ENCODE measurements around the gene ESYT3.
A peak's percentile ranks its signal among the peaks of the same experiment; 100 is the strongest.
"Not testable (repeated sequence)": the region's sequence is repeated elsewhere in the genome, so short reads cannot be mapped to it uniquely, and the experiment has no call there.

The ESYT3 gene

DNA sequence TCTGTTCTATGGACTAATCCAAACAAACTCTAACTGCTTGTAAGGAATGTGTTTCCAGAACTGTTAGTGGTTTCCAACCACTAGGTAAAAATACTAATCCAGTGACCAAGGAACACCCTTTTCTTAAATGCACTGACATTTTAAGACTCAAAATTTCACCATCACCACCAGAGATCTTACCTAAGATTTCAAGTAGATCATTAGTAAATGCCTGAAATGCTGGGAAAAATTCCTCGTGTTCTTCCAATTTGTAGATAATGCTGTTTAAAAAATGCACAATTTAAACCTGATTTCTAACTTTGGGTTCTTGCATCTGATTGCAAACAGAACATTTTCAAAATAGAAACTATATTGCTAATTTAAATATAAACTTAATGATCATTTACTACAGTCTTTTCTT, 63.4 kb downstream of the ESYT3 start:
- ChIA-PET POLR2A (no interaction called here), CTCF (no interaction called here)
- no peak for DNase-seq (ENCODE audit: extremely low spot score)
- TF ChIP-seq, protein P1, sequence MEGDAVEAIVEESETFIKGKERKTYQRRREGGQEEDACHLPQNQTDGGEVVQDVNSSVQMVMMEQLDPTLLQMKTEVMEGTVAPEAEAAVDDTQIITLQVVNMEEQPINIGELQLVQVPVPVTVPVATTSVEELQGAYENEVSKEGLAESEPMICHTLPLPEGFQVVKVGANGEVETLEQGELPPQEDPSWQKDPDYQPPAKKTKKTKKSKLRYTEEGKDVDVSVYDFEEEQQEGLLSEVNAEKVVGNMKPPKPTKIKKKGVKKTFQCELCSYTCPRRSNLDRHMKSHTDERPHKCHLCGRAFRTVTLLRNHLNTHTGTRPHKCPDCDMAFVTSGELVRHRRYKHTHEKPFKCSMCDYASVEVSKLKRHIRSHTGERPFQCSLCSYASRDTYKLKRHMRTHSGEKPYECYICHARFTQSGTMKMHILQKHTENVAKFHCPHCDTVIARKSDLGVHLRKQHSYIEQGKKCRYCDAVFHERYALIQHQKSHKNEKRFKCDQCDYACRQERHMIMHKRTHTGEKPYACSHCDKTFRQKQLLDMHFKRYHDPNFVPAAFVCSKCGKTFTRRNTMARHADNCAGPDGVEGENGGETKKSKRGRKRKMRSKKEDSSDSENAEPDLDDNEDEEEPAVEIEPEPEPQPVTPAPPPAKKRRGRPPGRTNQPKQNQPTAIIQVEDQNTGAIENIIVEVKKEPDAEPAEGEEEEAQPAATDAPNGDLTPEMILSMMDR (IDR thresholded peaks at IDR 0.05; ENCODE audit: control extremely low read depth, extremely low read depth, low read depth, missing control alignments), result no peak

DNA sequence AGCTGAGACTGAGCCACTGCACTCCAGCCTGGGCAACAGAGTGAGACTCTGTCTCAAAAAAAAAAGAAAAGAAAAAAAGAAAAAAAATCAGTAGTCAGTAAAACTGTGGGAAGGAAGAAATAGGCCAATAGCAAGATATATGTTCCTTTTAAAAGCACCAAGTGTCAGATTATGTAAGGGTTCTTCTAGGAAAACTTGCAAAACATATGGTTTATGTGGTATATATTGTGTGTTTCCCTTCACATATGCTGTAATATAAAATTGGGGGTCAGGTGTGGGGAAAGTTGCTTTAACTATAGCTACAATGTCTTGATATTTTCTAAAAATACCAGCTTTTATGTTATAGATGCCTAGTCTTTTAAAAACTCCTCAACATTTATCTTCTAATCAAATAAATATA, 64.6 kb downstream of the ESYT3 start:
- TF ChIP-seq, protein P1 (IDR thresholded peaks at IDR 0.05; ENCODE audit: control extremely low read depth, extremely low read depth, low read depth, missing control alignments), result no peak
- no peak for DNase-seq (ENCODE audit: extremely low spot score)
- CTCF ChIA-PET, result no interaction called here
- POLR2A ChIA-PET, result no interaction called here

- ChIA-PET CTCF (no interaction called here), POLR2A (no interaction called here)
- TF ChIP-seq, protein P1 (IDR thresholded peaks at IDR 0.05; ENCODE audit: control extremely low read depth, extremely low read depth, low read depth, missing control alignments), result no peak
- no peak for DNase-seq (ENCODE audit: extremely low spot score)
Observed at GRCh38 chr3:138507524-138507923, 73.1 kb downstream of the ESYT3 start.

- ChIA-PET CTCF (no interaction called here), POLR2A (no interaction called here)
- TF ChIP-seq, protein P1 (IDR thresholded peaks at IDR 0.05; ENCODE audit: control extremely low read depth, extremely low read depth, low read depth, missing control alignments), result no peak
- DNase-seq (ENCODE audit: extremely low spot score), result no peak
Observed at GRCh38 chr3:138509586-138509985, 75.2 kb downstream of the ESYT3 start.

- CTCF ChIA-PET, result interaction anchor here (1.2 to 2.1 kb wide), 2 partner anchors 15 to 424 kb away, joined by 4 to 7 read pairs; no protein-coding TSS in a partner anchor
- TF ChIP-seq, protein P1 (IDR thresholded peaks at IDR 0.05; ENCODE audit: control extremely low read depth, extremely low read depth, low read depth, missing control alignments), result no peak
- POLR2A ChIA-PET, result no interaction called here
- DNase-seq (ENCODE audit: extremely low spot score), result no peak
Observed at GRCh38 chr3:138511945-138512344, 77.5 kb downstream of the ESYT3 start.

- peak; percentile 47 for DNase-seq (ENCODE audit: extremely low spot score)
- CTCF ChIA-PET, result interaction anchor here (1.2 to 2.1 kb wide), 2 partner anchors 13 to 423 kb away, joined by 4 to 7 read pairs; no protein-coding TSS in a partner anchor
- TF ChIP-seq, protein P1 (IDR thresholded peaks at IDR 0.05; ENCODE audit: control extremely low read depth, extremely low read depth, low read depth, missing control alignments), result no peak
- POLR2A ChIA-PET, result no interaction called here
Observed at GRCh38 chr3:138513090-138513843, 78.9 kb downstream of the ESYT3 start.

- DNase-seq (ENCODE audit: extremely low spot score); POLR2A ChIA-PET; CTCF ChIA-PET: not testable (repeated sequence)
Observed at GRCh38 chr3:138521445-138521844, 87.0 kb downstream of the ESYT3 start.

Data from GM10248 (cell line).